SH-SY5Y (cell line): ENCODE measurements around the gene CCDC194.

Source experiments
- GATA2 ChIP-seq: IDR thresholded peaks from 2 replicates; pipeline ENCODE4 v1.6.1; 2011; ENCODE audit warnings: mild to moderate bottlenecking, low read depth, low read length
- GATA3 ChIP-seq: IDR thresholded peaks from 2 replicates; pipeline ENCODE4 v1.6.1; 2011; ENCODE audit warnings: low read depth, mild to moderate bottlenecking, low read length, moderate library complexity

CCDC194 gene

GRCh38 chr19:17419154-17419620, 25.2 kb upstream of the CCDC194 start:
- TF ChIP-seq GATA3, result no peak
- no peak for TF ChIP-seq GATA2

DNA sequence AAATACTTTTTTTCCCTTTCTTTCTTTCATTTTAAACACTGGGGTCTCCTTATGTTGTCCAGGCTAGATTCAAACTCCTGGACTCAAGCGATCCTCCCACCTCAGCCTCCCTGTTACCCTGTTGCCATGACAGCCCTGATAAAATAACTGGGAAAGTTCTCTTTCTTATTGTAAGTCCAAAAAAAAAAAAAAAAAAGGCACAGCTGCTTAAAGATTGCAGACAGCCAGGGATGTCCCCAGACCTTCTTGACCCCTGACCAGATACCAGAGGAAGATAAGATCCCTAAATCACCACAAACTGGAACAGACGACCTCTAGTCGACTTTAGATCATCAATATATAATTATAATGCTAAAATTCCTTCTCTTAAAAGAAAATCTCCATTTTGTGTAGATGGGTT, 24.7 kb upstream of the CCDC194 start:
- TF ChIP-seq GATA3, result no peak

DNA sequence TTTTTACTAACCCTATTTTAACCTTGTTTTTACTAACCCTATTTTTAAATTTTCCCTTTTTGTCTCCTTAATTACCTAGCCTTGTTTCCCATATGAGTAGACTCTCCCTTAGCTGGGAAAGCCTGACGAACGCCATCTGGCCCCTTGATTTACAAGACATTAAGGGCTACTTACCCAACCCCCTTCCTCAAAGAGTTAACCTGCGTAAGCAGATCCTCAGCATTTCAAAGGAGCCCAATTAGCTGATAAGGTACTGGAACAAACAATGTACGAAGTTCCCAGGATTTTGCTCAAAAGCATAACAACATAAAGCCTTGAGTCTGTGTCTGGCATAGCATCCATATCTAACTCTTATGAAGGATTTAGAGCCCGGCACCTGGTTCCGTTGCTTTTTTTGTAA, 21.1 kb upstream of the CCDC194 start:
- TF ChIP-seq GATA3 (no peak), GATA2 (no peak)

- no peak for TF ChIP-seq GATA2
- no peak for TF ChIP-seq GATA3
Observed at GRCh38 chr19:17414097-17414496, 20.1 kb upstream of the CCDC194 start.

- TF ChIP-seq GATA3 (no peak), GATA2 (no peak)
Observed at GRCh38 chr19:17411801-17412200, 17.8 kb upstream of the CCDC194 start.

DNA sequence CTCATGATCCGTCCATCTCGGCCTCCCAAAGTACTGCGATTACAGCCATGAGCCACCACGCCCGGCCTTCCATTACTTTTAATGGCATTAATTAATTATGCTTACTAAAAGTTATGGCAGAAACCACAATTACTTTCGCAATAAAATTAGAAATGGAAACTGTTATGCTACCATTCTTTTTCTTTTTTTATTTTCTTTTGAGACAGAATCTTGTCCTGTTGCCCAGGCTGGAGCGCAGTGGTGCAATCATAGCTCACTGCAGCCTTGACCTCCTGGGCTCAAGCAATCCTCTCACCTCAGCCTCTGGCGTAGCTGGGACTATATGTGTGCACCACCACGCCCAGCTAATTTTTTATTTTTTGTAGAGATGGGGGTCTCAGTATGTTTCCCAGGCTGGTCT, 16.0 kb upstream of the CCDC194 start:
- TF ChIP-seq GATA2, result no peak
- TF ChIP-seq GATA3, result no peak

- TF ChIP-seq GATA2 (no peak), GATA3 (no peak)
Observed at GRCh38 chr19:17406887-17407196, 12.8 kb upstream of the CCDC194 start.

DNA sequence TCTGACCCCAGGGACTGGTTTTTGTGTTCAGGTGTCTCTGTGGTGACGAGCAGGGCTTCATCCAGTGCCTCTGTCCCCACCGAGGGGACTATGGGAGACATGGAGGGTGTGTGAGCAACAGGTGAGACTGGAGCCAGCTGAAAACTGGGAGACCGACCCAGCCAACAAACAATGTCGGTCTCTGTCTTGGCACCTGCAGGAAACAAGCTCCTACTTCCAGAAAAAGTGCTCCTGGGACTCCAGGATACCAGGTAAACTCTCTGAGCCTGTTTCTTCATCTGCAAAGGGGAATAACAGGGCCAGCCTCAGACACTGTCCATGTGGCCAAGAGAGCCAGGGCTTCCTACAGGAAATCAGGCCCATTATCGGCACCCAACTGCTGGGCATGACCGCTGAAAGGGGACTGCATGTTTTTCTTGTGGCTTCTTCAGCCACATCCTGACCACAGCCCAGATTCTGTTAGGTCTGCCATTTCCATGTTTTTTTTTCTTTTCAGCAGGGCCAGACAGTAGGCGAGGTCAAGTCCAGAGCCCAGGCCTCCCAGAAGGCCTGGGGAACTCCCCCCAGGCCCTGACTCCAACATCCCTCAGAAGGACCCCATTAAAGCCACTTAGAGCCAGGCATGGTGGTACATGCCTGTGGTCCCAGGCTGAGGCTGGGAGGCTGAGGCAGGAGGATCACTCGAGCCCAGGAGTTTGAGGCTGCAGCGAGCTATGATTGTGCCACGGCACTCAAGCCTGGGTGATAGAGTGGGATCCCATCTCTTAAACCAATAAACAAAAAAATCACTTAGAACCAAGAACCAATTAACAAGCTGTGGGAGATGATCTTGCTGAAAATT, 12.3 kb upstream of the CCDC194 start:
- TF ChIP-seq GATA2, result no peak
- no peak for TF ChIP-seq GATA3

GRCh38 chr19:17405250-17406045, 11.5 kb upstream of the CCDC194 start, which contains the start of gene BST2:
Gene BST2, minus strand, starts transcription at chr19:17405630. Its CDS starts 55 bp downstream, at chr19:17405575.
- TF ChIP-seq GATA3 (no peak), GATA2 (no peak)

DNA sequence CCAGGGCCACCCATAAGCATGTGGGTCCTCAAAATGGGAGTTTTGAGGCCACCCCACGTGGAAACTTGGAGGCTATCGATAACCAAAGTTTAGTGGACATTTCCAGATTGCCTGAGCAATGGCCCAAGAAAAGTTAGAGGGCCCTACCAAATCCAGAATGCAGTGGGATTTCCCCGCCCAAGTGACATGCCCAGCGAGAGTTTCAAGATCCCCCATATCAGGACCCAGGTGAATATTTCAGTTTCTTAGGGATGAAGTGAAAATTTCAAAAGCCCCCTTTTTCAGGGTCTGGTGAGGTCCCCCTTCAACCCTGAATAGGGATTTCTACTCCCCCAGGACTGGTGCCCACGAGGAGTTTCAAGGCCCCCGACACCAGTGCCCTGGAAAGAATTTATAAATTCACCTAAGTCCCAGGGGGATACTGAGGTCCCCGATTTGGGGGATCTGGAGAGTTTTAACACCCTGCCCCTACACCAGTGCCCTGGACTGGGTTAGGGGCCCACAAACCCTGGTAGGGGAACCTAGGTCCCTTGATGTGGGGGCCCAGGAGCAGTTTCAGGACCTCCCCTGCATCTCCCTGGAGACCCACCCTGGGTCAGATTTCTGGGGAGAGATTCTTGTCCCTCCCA, 10.7 kb upstream of the CCDC194 start:
- TF ChIP-seq GATA3, result no peak
- no peak for TF ChIP-seq GATA2

GRCh38 chr19:17404015-17404414, 10.0 kb upstream of the CCDC194 start:
- TF ChIP-seq GATA3 (no peak), GATA2 (no peak)

- TF ChIP-seq GATA3, result no peak
- no peak for TF ChIP-seq GATA2
Observed at GRCh38 chr19:17402982-17403855, 9.2 kb upstream of the CCDC194 start.

GRCh38 chr19:17401628-17402027, 7.6 kb upstream of the CCDC194 start:
- TF ChIP-seq GATA3 (no peak), GATA2 (no peak)
